Psoas muscle (tissue), 8 donors: Measurements from ENCODE around the gene SLC4A3. TPM values are rescaled to one million over a fixed set of nuclear protein-coding genes. Genes with fewer than 3 reads are reported as not detected.

Experiments used
- ATAC-seq, 4 donors: fragments of 200-7000 bp; cut with Tn5 transposase; one replicate each; pipeline ENCODE4 v1.9.1; 2020; ENCODE audit warnings: moderate library complexity in 3 of 4, mild to moderate bottlenecking in 2 of 4
- DNase-seq, 2 donors: peaks; one replicate each; pipeline ENCODE4 v3.0.0-alpha.2; 2020
- H3K27ac ChIP-seq: fragments of 200-600 bp; one replicate; pipeline ENCODE4 v1.8.0; 2022
- H3K27me3 ChIP-seq, 3 donors: fragments of 200-600 bp in 1 of 3; one replicate each; pipeline versions ENCODE4 v1.6.1 to v1.8.0; 2013 to 2022; ENCODE audit warnings: low read length in 2 of 3, mild to moderate bottlenecking in 2 of 3, moderate library complexity in 1 of 3; ENCODE audit not compliant: insufficient read depth in 3 of 3
- H3K36me3 ChIP-seq, 2 donors: fragments of 200-600 bp in 1 of 2; one replicate each; pipeline versions ENCODE4 v1.6.1 to v1.8.0; 2013 to 2022; ENCODE audit warnings: low read depth in 1 of 2, mild to moderate bottlenecking in 1 of 2, moderate library complexity in 1 of 2; ENCODE audit not compliant: insufficient read depth in 1 of 2
- H3K4me1 ChIP-seq: fragments of 200-600 bp; one replicate; pipeline ENCODE4 v1.8.0; 2022
- H3K4me3 ChIP-seq: fragments of 200-600 bp; one replicate; pipeline ENCODE4 v1.8.0; 2022; ENCODE audit warnings: mild to moderate bottlenecking
- H3K9me3 ChIP-seq: fragments of 200-600 bp; one replicate; pipeline ENCODE4 v1.8.0; 2022
- CTCF ChIP-seq: fragments of 200-600 bp; IDR thresholded peaks from one replicate; pipeline ENCODE4 v1.8.0; 2022; ENCODE audit warnings: antibody characterized with exemption
- WGBS, 3 donors: extraction: QIAGEN DNeasy Blood & Tissue Kit; methylation state at CpG; one replicate each; pipeline versions ENCODE4 v1.1.6 to v1.1.7; 2013; 5-methylcytosine and 5-hydroxymethylcytosine counted together
- intact Hi-C, 2 donors: fragments of 100-400 bp; cut with DNase I; formaldehyde crosslinking; loops; one replicate each; pipeline versions ENCODE4 v1.11.0 to v1.14.2; 2022
- polyA plus RNA-seq, 3 donors: library from polyadenylated mRNA; stranded (reverse); fragments of 200-250 nt; gene quantifications; one replicate each; pipeline ENCODE4 v1.2.3, GENCODE V29; 2013
- total RNA-seq, 4 donors: library from RNA; stranded (reverse); fragmentation: NEBNext Ultra II Directional in 2 of 4; extraction: Animal tissue kit (Norgen Biotek cat#: 25700) in 2 of 4; gene quantifications; one replicate each; pipeline versions ENCODE4 v1.2.1 to v1.2.4, GENCODE V29; 2021 to 2023
- donor health status: healthy with polysubstance abuse.
- donor health status: DM: no; HTN: no; CAD: no; lungs with moderate emphysema.
- donor health status: Bipolar disorder and iron deficiency.
- donor health status: healthy.
- donor health status: DM: yes; HTN: yes; CAD: no.
- donor health status: DM: no; HTN: no; CAD: no.
- donor health status: DM: no; HTN: no; CAD: no.
- donor health status: DM: yes; HTN: yes; CAD: no.

SLC4A3 gene
- total and polyA plus RNA-seq, 7 donors: 0.40 to 1.4 (median 0.60) TPM

- no peak for DNase-seq
- H3K36me3 ChIP-seq: no peaks in the 10 kb centered on the region
- no peak overlapping the region for H3K4me3 ChIP-seq
- no peak for TF ChIP-seq CTCF
- H3K9me3 ChIP-seq: no peaks in the 10 kb centered on the region
- intact Hi-C loops: no loop called here
- no peak for ATAC-seq
- H3K27ac ChIP-seq: no peak overlapping the region
- 83 to 89% (median 86%) methylated on average over 8 of the region's 8 CpGs for WGBS, 3 donors
- H3K27me3 ChIP-seq: no peaks in the 10 kb centered on the region
- no peaks in the 10 kb centered on the region for H3K4me1 ChIP-seq
These were observed 890 bp upstream of the SLC4A3 start for GRCh38 chr2:219626540-219626939.

- WGBS, 3 donors: 87 to 88% (median 88%) methylated on average over 22 to 26 of the region's 26 CpGs
- Histone ChIP-seq H3K9me3 (no peaks in the 10 kb centered on the region), H3K36me3 (no peaks in the 10 kb centered on the region), H3K27ac (no peak overlapping the region), H3K4me3 (peak overlapping the region; percentile 70), H3K27me3 (no peaks in the 10 kb centered on the region), H3K4me1 (no peaks in the 10 kb centered on the region)
- peak in 1 of 2 donors; percentile 49 for DNase-seq
- TF ChIP-seq CTCF: no peak
- peak in 1 of 4 donors; percentile 17 for ATAC-seq
- intact Hi-C loops: no loop called here
These were observed 980 bp downstream of the SLC4A3 start for GRCh38 chr2:219628235-219628985.

GRCh38 chr2:219628986-219629901 lies 1.8 kb downstream of the SLC4A3 start:
- TF ChIP-seq CTCF: no peak
- H3K4me1 ChIP-seq: no peaks in the 10 kb centered on the region
- no peak overlapping the region for H3K4me3 ChIP-seq
- H3K27ac ChIP-seq: no peak overlapping the region
- H3K9me3 ChIP-seq: no peaks in the 10 kb centered on the region
- WGBS, 3 donors: 85 to 94% (median 91%) methylated on average over 16 of the region's 16 CpGs
- no peak for ATAC-seq
- no peaks in the 10 kb centered on the region for H3K27me3 ChIP-seq
- no peaks in the 10 kb centered on the region for H3K36me3 ChIP-seq
- DNase-seq: peak in 1 of 2 donors; percentile 44
- intact Hi-C loops: no loop called here

- Histone ChIP-seq H3K4me3 (no peak overlapping the region), H3K36me3 (no peaks in the 10 kb centered on the region), H3K27ac (no peak overlapping the region), H3K9me3 (no peaks in the 10 kb centered on the region), H3K4me1 (no peaks in the 10 kb centered on the region), H3K27me3 (no peaks in the 10 kb centered on the region)
- 76 to 80% (median 80%) methylated on average over 17 to 20 of the region's 20 CpGs for WGBS, 3 donors
- DNase-seq: peak in 1 of 2 donors; percentile 48
- intact Hi-C loops: no loop called here
- ATAC-seq: peak in 3 of 4 donors; percentile 36 to 51 (median 47)
- TF ChIP-seq CTCF: no peak
These were observed 2.7 kb downstream of the SLC4A3 start for GRCh38 chr2:219629976-219630695.
